Muscle layer of colon (tissue), 2 donors: ENCODE results near the gene XRRA1.
A peak's percentile ranks its signal among the peaks of the same experiment; 100 is the strongest.
"Not testable (repeated sequence)": the region's sequence is repeated elsewhere in the genome, so short reads cannot be mapped to it uniquely, and the experiment has no call there.

Source experiments
- H3K27ac ChIP-seq: one replicate; pipeline ENCODE4 v1.7.0; 2013; ENCODE audit warnings: low read depth, mild to moderate bottlenecking, low read length, moderate library complexity
- H3K27me3 ChIP-seq, 2 donors: one replicate each; pipeline ENCODE4 v1.7.0; 2013; ENCODE audit warnings: low read length in 2 of 2, mild to moderate bottlenecking in 2 of 2; ENCODE audit not compliant: insufficient read depth in 2 of 2, control insufficient read depth in 1 of 2
- H3K36me3 ChIP-seq: one replicate; pipeline ENCODE4 v1.7.0; 2013; ENCODE audit warnings: mild to moderate bottlenecking, low read length; ENCODE audit not compliant: insufficient read depth
- H3K4me1 ChIP-seq: one replicate; pipeline ENCODE4 v1.7.0; 2013; ENCODE audit warnings: mild to moderate bottlenecking, low read length; ENCODE audit not compliant: insufficient read depth
- H3K4me3 ChIP-seq, 2 donors: one replicate each; pipeline ENCODE4 v1.7.0; 2013; ENCODE audit warnings: low read length in 2 of 2, low read depth in 1 of 2, mild to moderate bottlenecking in 1 of 2, moderate library complexity in 1 of 2
- H3K9ac ChIP-seq: one replicate; pipeline ENCODE4 v1.7.0; 2013; ENCODE audit warnings: low read length
- H3K9me3 ChIP-seq: one replicate; pipeline ENCODE4 v1.7.0; 2013; ENCODE audit warnings: mild to moderate bottlenecking, low read length
- donor health status: abdominal sarcoma.
- donor health status: Adenocarcinoma of cecum.

The XRRA1 gene

DNA sequence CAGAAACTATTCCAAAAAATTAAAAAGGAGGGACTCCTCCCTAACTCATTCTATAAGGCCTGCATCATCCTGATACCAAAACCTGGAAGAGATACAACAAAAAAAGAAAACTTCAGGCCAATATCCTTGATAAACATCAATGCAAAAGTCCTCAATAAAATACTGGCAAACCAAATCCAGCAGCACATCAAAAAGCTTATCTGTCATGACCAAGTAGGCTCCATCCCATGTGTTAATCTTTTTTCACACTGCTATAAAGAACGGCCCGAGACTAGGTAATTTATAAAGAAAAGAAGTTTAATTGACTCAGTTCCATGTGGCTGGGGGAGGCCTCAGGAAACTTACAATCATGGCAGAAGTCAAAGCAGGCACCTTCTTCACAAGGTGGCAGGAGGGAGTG is 123.3 kb downstream of the XRRA1 start:
- H3K27ac ChIP-seq, H3K9ac ChIP-seq, H3K4me3 ChIP-seq, H3K9me3 ChIP-seq, H3K36me3 ChIP-seq, H3K27me3 ChIP-seq: not testable (repeated sequence)
- H3K4me1 ChIP-seq = peaks cover 13% of the 10 kb centered on the region

DNA sequence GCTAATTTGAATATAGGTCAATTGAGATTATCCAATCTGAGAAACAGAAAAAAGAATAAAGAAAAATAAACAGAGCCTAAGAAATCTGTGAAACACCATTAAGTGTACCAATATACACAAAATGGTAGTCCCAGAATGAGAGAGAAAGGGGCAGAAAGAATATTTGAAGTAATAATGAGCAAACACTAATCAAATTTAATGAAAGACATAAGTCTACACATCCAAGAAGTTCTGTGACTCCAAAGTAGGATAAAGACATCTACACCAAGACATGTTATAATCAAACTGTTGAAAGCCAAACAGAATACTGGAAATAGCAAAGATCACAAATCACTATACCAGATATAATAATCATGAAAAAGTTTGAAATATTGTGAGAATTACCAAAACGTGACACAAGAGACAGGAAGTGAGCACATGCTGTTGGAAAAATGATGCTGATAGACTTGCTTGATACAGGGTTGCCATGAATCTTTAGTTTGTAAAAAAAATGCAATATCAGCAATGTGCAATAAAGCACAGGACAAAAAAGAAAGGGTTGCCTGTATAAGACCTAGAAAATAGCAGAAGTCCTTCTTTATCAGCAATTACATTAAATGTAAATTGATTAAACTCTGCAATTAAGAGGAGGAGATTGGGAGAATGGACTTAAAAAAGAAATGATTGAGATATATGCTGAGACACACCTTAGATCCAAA is 124.5 kb downstream of the XRRA1 start:
- Histone ChIP-seq H3K4me3 (no peak overlapping the region), H3K4me1 (peaks cover 25% of the 10 kb centered on the region), H3K9ac (no peak overlapping the region), H3K27ac (no peak overlapping the region), H3K27me3 (no peaks in the 10 kb centered on the region), H3K9me3 (no peaks in the 10 kb centered on the region), H3K36me3 (peaks cover 6% of the 10 kb centered on the region)

DNA sequence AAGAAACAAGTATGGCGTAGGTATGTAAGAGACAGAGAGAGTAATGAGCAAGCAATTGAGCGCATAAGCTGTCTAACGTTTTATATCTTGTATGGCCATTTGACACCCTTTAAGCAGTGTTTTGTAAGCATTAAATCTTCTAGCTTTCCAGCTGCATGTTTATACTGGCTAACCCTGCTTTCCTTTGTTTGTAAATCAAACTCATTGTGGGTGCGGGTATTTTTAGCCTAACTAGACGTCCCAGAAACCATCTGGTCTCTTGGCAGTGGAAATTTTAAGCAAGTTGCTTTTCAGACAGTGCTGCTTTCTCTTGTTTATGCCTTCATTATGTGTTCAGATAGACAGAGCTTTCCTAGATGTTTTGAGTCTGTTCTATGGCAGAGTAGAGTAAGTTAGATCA is 126.7 kb downstream of the XRRA1 start:
- Histone ChIP-seq H3K9me3 (no peaks in the 10 kb centered on the region), H3K4me1 (peaks cover 30% of the 10 kb centered on the region), H3K9ac (no peak overlapping the region), H3K4me3 (no peak overlapping the region), H3K27ac (peak overlapping the region; percentile 56), H3K36me3 (peaks cover 11% of the 10 kb centered on the region), H3K27me3 (no peaks in the 10 kb centered on the region)

DNA sequence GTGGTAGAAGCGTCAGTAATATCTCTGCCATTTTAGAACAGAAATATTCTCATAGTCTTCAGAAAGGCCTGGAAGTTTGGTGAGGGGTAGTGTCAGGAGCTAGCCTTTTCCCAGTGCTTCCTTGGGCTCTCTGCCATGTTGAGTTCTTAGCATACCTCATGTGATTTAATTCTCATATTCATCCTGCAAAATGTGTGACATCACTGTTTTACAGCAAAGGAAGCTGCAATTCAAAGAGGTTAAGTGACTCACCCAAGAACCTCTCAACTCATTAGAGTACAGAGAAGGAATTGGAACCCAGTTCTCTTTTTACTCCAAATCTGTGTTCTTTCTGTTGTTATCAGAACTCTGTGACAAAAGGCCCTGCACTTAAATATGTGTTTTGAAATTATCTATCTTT is 128.1 kb downstream of the XRRA1 start:
- no peak overlapping the region for H3K4me3 ChIP-seq
- H3K4me1 ChIP-seq = peaks cover 30% of the 10 kb centered on the region
- H3K27me3 ChIP-seq = no peaks in the 10 kb centered on the region
- H3K9ac ChIP-seq = no peak overlapping the region
- H3K36me3 ChIP-seq = peaks cover 5% of the 10 kb centered on the region
- H3K9me3 ChIP-seq = no peaks in the 10 kb centered on the region
- no peak overlapping the region for H3K27ac ChIP-seq

DNA sequence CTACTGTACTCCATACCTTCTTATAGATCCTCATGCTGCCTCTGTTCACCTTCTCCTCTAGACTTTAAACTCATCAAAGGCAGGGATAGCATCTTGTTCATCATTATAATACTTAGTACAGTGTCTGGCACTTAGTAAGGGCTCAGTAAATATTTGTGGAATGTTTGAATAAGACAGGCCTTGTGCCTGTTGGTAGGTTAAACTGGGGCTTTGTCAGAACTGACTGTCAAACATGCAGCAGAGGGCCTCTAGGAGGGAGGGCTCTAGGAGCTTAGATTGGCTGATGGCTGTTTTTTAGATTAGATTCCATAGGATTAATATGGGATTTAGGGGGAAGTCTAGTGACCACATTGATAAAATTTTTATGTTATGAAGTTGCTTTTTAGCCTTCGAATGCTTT is 129.5 kb downstream of the XRRA1 start:
- peaks cover 30% of the 10 kb centered on the region for H3K4me1 ChIP-seq
- H3K27me3 ChIP-seq = no peaks in the 10 kb centered on the region
- no peak overlapping the region for H3K4me3 ChIP-seq
- H3K9me3 ChIP-seq = no peaks in the 10 kb centered on the region
- peaks cover 5% of the 10 kb centered on the region for H3K36me3 ChIP-seq
- H3K27ac ChIP-seq = no peak overlapping the region
- no peak overlapping the region for H3K9ac ChIP-seq

DNA sequence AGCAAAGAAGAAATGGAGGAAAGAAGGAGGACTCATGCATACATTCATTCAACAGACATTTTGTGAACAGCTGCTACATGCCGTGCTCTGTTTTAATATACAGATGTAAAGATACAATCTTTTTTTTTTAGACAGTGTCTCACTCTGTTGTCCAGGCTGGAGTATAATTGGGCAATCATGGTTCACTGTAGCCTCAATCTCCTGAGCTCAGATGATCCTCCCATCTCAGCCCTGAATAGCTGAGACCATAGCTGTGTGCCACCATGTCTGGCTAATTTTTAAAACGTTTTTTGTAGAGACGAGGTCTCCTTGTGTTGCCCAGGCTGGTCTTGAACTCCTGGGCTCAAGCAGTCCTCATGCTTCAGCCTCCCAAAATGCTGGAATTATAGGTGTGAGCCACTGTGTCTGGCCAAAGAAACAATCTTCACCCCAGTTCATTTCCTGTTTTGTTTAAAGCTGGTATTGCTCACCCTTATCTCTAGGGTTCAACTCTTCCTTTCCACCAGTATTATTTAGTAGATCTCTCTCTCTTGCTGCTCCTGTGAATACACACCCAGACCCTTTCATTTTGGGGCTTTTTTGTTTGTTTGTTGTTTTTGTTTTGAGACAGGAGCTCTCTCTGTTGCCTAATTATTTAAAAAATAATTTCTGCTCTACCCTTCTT is 130.5 kb downstream of the XRRA1 start:
- Histone ChIP-seq H3K36me3 (peaks cover 5% of the 10 kb centered on the region), H3K4me1 (peaks cover 30% of the 10 kb centered on the region), H3K27me3 (no peaks in the 10 kb centered on the region), H3K9ac (no peak overlapping the region), H3K4me3 (no peak overlapping the region), H3K9me3 (no peaks in the 10 kb centered on the region), H3K27ac (no peak overlapping the region)

DNA sequence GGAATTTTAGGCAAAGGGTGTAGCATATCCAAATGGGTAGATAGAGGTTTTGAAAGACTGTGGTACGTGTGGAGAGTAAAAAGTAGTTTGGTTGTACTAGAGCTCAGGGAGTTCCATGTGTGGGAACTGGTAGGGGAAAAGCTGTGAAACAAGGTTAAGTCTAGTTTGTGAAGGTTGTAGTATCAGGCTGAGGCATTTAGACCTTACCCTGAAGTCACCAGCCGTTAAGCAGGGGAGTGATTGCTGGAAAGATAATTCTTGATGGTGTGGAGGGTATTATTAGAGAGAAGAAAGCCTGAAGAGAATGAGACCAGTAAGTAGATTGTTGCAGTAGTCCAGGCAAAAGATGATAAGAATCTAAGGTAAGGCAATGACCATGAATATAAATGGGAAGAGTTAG is 132.2 kb downstream of the XRRA1 start:
- Histone ChIP-seq H3K9me3 (no peaks in the 10 kb centered on the region), H3K9ac (no peak overlapping the region), H3K27me3 (no peaks in the 10 kb centered on the region), H3K4me1 (peaks cover 19% of the 10 kb centered on the region), H3K36me3 (peaks cover 11% of the 10 kb centered on the region), H3K4me3 (no peak overlapping the region), H3K27ac (no peak overlapping the region)

DNA sequence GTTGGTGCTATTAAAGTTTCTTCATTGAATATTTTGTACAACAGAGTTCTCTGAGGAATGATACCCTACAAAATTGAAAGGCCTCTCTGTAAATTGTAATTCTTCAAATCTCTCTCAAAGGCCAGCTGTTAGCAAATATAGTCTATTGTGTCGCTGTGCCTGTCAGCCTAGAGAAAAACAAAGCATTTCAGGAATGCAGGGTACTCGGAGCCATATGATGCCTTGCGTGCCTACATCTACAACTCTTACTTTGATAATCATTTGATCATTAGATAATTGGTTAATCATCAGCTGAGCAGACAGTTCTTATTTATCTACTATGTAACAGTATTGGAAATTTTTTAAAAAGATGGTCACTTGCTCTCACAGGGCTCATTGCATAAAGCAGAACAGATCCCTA is 132.9 kb downstream of the XRRA1 start:
- Histone ChIP-seq H3K4me1 (peaks cover 19% of the 10 kb centered on the region), H3K27me3 (no peaks in the 10 kb centered on the region), H3K27ac (no peak overlapping the region), H3K9me3 (no peaks in the 10 kb centered on the region), H3K36me3 (peaks cover 16% of the 10 kb centered on the region), H3K4me3 (no peak overlapping the region), H3K9ac (no peak overlapping the region)

DNA sequence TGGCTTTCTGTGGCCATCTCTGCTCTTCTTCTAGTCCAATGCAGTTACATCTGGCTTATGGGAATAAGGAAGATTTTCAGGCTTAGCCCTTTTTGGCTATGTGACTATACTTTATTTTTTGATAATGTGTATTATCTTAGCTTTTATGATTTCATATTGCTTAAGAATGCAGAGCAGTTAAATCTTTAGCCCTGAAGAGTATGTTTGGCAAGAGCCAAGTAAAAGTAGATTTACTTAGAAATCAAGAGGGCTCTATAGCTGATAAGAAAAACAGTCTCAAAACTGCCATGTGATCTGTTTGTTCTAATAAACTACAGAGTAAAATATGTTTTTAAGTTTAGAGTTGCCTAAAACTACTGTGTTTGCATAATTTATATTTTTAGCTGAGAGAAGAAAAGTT is 139.1 kb downstream of the XRRA1 start:
- Histone ChIP-seq H3K9ac (no peak overlapping the region), H3K4me1 (peaks cover 6% of the 10 kb centered on the region), H3K36me3 (peaks cover 13% of the 10 kb centered on the region), H3K9me3 (no peaks in the 10 kb centered on the region), H3K27ac (no peak overlapping the region), H3K27me3 (no peaks in the 10 kb centered on the region), H3K4me3 (no peak overlapping the region)

DNA sequence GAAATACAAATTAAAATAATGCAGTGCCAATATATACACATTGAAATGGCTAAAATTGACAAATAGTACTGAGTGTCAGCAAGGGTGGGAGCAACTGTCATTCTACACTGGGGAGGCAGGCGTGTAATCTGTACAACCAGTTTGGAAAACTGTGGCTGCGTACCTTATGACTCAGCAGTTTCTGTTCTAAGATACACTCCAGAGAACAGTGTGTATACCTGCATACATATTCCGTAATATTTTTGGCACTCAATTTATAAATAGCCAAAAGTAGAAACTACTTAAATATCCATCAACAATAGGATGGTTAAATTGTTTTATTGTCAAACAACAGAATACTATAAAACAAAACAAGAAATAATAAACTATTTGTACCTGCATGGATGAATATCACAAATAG is 142.6 kb downstream of the XRRA1 start:
- Histone ChIP-seq H3K4me1 (peaks cover 6% of the 10 kb centered on the region), H3K27me3 (no peaks in the 10 kb centered on the region), H3K27ac (no peak overlapping the region), H3K9me3 (no peaks in the 10 kb centered on the region), H3K4me3 (no peak overlapping the region), H3K36me3 (peaks cover 6% of the 10 kb centered on the region), H3K9ac (no peak overlapping the region)

DNA sequence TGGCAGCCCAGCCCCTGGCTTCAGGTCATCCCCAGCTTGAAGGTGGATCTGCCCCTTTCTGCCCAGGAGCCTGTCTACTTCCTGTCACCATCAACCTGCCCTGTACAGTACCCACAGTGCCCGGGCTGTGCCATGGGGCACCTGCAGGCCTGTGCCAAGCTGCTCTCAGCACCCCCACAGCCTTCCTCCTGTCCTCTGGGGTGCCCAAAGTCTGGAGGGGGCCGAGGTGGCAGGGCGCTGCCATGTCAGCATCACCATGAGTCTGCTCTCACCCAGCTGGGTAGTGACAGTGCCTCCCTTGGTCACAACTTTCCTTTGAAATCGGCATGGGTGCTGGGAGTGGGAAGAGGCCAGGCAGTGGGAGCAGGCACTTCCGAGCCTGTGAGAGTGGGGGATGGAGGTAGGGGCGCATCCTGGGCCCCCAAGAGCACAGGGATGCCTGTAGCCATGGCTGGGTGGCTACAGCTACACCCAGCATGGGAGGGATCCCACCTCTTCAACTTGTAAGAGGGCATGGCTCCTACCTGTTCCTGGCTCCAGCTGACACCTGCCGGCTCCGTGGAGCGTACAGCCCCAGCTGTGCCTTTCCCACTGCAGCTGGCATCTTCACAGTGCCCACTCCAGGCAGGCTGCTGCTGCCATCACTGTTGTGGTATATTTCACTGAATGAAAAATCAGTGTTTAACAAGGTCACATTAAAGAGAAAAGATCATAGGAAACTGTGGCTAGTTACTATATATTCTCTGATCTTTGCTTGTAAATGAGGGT is 157.4 kb downstream of the XRRA1 start:
- Histone ChIP-seq H3K9ac (no peak overlapping the region), H3K9me3 (no peaks in the 10 kb centered on the region), H3K27ac (no peak overlapping the region), H3K4me1 (peaks cover 9% of the 10 kb centered on the region), H3K36me3 (peaks cover 30% of the 10 kb centered on the region), H3K4me3 (no peak overlapping the region), H3K27me3 (no peaks in the 10 kb centered on the region)
